ENCODE data around the gene NFYB.
"Not testable (repeated sequence)": the region's sequence is repeated elsewhere in the genome, so short reads cannot be mapped to it uniquely, and the experiment has no call there.

NFYB gene

DNA sequence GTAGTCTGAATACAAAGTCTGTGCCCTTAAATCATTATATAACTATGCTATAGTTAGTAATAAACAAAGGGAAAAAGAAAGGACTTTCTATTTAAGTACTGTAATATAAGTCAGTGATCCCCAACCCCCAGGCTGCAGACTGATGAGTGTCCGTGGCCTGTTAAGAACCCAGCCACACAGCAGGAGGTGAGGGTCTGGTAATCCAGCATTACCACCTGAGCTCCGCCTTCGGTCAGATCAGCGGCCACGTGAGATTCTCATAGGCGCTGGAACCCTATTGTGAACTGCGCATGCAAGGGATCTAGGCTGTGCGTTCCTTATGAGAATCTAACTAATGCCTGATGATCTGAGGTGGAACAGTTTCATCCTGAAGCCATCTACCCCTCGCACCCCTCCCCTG, 15.7 kb downstream of the NFYB start:
- TF ChIP-seq, protein P1, sequence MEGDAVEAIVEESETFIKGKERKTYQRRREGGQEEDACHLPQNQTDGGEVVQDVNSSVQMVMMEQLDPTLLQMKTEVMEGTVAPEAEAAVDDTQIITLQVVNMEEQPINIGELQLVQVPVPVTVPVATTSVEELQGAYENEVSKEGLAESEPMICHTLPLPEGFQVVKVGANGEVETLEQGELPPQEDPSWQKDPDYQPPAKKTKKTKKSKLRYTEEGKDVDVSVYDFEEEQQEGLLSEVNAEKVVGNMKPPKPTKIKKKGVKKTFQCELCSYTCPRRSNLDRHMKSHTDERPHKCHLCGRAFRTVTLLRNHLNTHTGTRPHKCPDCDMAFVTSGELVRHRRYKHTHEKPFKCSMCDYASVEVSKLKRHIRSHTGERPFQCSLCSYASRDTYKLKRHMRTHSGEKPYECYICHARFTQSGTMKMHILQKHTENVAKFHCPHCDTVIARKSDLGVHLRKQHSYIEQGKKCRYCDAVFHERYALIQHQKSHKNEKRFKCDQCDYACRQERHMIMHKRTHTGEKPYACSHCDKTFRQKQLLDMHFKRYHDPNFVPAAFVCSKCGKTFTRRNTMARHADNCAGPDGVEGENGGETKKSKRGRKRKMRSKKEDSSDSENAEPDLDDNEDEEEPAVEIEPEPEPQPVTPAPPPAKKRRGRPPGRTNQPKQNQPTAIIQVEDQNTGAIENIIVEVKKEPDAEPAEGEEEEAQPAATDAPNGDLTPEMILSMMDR (IDR thresholded peaks at IDR 0.05; ENCODE audit: low read depth, low read length, missing control alignments) = no peak
- DNase-seq (ENCODE audit: extremely low read depth, low read depth) = no peak
- no peak overlapping the region for H3K4me3 ChIP-seq (replicated peaks; ENCODE audit: low read depth, low read length)

DNA sequence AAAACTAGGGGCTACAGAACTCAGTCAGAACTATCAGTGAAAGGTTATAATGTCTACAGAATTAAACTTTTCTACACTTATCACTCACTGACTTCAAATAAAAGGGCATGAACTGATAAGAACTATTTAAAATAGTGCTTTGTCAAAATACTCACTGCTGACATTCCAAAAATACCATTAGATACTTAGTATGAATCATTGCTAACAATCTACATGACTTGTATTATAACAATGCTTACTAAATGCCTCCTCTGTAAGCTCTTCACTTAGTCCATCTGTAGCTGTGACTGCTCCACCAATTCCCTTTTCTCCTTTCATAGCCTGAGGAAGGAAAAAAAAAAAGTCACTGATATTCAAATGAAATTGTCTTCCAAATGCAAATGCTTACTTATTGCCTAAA, 17.0 kb downstream of the NFYB start:
- no peak overlapping the region for H3K4me3 ChIP-seq (replicated peaks; ENCODE audit: low read depth, low read length)
- no peak for DNase-seq (ENCODE audit: extremely low read depth, low read depth)
- TF ChIP-seq, protein P1 (IDR thresholded peaks at IDR 0.05; ENCODE audit: low read depth, low read length, missing control alignments) = no peak

DNA sequence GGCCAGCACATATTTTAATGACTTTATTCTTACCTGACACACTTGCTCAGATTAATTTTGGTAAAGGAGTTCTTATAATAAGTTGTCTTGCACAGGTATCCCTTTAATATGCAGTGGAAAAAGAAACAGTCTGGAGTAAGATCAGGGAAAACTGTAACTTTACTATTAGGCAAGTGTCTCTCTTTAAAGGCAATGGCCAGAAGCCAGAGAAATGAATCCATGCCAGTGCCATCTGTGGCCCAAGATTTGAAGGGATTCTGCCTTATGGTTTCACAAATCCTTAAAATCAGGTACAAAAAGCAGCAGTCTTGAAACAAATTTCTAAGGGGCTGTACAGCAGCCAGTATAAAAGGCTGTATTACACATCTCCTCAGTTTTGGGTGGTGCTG, 22.4 kb downstream of the NFYB start:
- H3K4me3 ChIP-seq (replicated peaks; ENCODE audit: low read depth, low read length) = no peak overlapping the region
- no peak for DNase-seq (ENCODE audit: extremely low read depth, low read depth)
- TF ChIP-seq, protein P1 (IDR thresholded peaks at IDR 0.05; ENCODE audit: low read depth, low read length, missing control alignments) = no peak

DNA sequence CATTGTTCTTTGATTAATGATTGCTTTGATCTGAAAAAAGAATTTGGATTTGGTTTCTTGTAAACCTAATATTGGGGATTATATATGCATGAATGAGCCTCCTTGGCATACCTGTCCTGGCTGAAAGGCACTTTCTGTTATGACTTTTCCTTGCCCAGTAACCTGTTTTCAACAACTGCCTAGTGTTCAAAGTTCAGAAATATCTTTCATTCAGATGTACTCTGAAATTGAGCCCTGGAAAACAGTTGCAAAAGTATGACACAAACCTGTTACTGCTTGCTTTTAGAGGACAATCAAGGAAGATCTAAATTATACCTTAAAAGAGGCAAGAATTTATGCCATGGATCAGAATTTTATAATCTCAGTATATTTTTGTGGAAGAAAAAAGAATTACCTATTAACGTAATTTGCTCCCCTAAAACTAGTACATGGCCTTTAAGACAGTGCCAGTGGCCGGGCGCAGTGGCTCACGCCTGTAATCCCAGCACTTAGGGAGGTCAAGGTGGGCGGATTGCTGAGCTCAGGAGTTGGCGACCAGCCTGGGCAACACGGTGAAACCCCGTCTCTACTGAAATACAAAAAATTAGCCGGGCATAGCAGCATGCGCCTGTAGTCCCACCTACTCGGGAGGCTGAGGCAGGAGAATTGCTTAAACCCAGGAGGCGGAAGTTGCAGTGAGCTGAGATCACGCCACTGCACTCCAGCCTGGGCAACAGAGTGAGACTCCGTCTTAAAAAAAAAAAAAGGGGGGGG, 23.0 kb downstream of the NFYB start:
- DNase-seq (ENCODE audit: extremely low read depth, low read depth) = not testable (repeated sequence)

DNA sequence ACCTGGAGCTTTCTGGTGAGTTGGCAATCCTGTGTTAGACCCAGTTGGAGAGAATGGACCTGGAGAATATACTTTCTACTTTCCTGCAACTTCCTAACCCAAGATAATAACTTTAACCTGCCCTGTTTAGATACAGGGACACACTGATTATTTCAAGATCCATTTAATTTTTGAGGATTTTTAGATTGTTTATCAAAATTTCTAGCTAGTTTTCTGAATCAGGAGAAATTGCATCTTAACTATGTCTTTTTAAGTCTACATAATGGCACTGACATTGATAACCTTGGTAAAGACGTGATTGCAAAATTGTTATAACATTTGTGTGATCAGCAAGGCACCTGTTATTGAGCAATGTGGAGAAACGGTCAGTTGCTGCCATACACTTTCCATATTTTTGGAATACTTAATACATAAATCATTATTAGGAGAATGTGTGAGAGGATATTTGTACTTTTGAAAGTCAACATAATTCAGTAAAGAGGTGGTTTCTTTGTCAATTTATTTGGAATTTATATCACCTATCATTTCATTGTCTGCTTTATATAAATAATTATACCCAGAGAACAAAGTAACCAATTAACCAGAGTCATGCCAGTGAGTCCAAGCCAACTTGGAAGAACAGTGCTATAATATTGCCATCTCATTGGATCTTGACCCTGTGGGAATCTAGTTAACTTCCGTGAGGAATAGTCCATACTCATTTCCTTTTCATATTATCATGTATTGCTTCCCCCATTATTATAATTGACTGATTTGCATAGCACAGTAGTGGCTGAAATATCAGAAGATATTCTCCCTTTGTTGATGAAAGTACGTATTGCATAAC, 28.4 kb downstream of the NFYB start:
- DNase-seq (ENCODE audit: extremely low read depth, low read depth) = no peak
- TF ChIP-seq, protein P1 (IDR thresholded peaks at IDR 0.05; ENCODE audit: low read depth, low read length, missing control alignments) = no peak
- H3K4me3 ChIP-seq (replicated peaks; ENCODE audit: low read depth, low read length) = no peak overlapping the region

More for the DNA sequence above, 23.0 kb downstream of the NFYB start:
- not testable (repeated sequence) for H3K4me3 ChIP-seq (replicated peaks; ENCODE audit: low read depth, low read length)

DNA sequence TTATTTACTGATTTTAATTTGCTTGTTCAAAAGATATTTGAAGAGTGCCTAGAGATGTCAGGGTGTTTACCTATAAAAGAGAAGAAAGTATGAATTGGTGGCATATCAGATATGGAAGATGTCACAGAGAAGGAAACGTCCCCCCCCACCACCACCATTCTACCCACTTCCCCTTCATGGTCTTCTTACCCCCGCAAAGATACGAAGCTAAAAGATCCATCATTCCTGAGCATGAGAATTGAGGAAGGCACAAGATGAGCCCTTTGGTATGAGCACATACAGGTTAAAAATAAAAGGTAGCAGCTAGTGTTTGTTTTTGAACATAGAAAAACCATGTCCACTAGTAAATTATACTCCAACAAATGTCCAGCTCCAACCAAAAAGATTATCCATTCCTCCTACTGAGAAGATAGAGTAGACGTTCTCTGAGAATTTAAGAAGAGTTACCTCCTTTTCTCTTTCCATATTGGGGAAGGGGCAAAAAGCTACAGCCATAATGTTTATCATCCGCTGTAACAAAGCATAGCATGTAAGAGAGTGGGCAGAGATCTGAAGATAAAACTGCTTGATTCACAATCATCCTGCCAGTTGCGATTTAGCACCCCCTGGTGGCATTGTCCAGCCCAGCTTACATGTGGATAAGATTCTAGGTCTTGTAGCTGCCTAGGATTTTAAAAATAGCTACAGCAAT, 29.1 kb downstream of the NFYB start:
- H3K4me3 ChIP-seq (replicated peaks; ENCODE audit: low read depth, low read length) = no peak overlapping the region
- TF ChIP-seq, protein P1 (IDR thresholded peaks at IDR 0.05; ENCODE audit: low read depth, low read length, missing control alignments) = peak; percentile 96
- peak; percentile 75 for DNase-seq (ENCODE audit: extremely low read depth, low read depth)

DNA sequence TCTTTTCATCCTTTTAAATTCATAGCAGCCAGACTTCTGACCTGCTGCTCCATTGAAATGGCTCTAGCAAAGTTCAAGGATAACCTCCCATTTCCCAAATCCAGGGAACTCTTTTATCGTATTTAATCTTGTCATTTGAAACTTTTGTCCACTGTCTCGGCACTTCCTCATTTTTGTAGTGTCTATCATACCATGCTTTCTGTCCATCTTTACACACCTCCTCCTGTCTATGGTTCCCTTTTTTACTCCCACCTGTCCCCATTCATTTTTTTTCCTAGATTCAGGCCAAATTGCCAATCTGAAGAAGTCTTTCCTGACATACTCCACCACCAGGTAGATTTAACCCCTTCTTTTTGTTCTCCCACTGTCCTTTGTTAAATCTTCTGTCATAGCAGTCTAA, 31.0 kb downstream of the NFYB start:
- no peak for DNase-seq (ENCODE audit: extremely low read depth, low read depth)
- TF ChIP-seq, protein P1 (IDR thresholded peaks at IDR 0.05; ENCODE audit: low read depth, low read length, missing control alignments) = no peak
- H3K4me3 ChIP-seq (replicated peaks; ENCODE audit: low read depth, low read length) = no peak overlapping the region

Measured in HFF-Myc (cell line).